PC-9 (cell line): ENCODE data around the gene JSRP1. TPM values are rescaled to one million over a fixed set of nuclear protein-coding genes. Genes with fewer than 3 reads are reported as not detected.

Experiments
- BruUV-seq: library from RNA; stranded (reverse); fragments of 400-500 nt; replicated peaks from 2 replicates; lab custom pipeline; 2021; lab: Mats Ljungman, UMichigan
- CTCF ChIA-PET: fragments of 300-600 bp; sonication (Branson Sonifier 250); formaldehyde crosslinking; loops from one replicate; lab custom pipeline; 2022; ENCODE audit warnings: antibody characterized with exemption; lab: Charles Lee
- POLR2A ChIA-PET: fragments of 300-600 bp; sonication (Branson Sonifier 250); formaldehyde crosslinking; loops from one replicate; lab custom pipeline; 2022; ENCODE audit warnings: antibody characterized with exemption; ENCODE audit not compliant: unreplicated experiment; lab: Charles Lee
- DNase-seq, 2 experiments: peaks; one replicate each; pipeline versions ENCODE4 v3.0.0 to v3.0.0-alpha.2; 2015 to 2022; ENCODE audit warnings: mixed read lengths in 1 of 2
- H2AFZ ChIP-seq: fragments of 200-600 bp; sonication (generic); 2 replicates; pipeline ENCODE4 v1.8.1; 2017; ENCODE audit warnings: antibody characterized with exemption
- H3F3A ChIP-seq: fragments of 200-600 bp; sonication (generic); 2 replicates; pipeline ENCODE4 v1.8.1; 2017; ENCODE audit warnings: antibody characterized with exemption, mild to moderate bottlenecking, low read depth; ENCODE audit not compliant: insufficient read depth
- H3K27ac ChIP-seq: fragments of 200-600 bp; sonication (generic); 2 replicates; pipeline ENCODE4 v1.6.1; 2016; ENCODE audit warnings: mixed run types
- H3K27me3 ChIP-seq: fragments of 200-600 bp; sonication (generic); 2 replicates; pipeline ENCODE4 v1.6.1; 2016; ENCODE audit warnings: low read depth, mixed run types; ENCODE audit not compliant: insufficient read depth
- H3K36me3 ChIP-seq: fragments of 200-600 bp; sonication (generic); 2 replicates; pipeline ENCODE4 v1.6.1; 2016; ENCODE audit warnings: low read depth, mixed run types
- H3K4me1 ChIP-seq: fragments of 200-600 bp; sonication (generic); replicated peaks from 2 replicates; pipeline ENCODE4 v1.6.1; 2016; ENCODE audit warnings: mixed run types; ENCODE audit not compliant: insufficient read depth
- H3K4me2 ChIP-seq: fragments of 200-600 bp; sonication (generic); 2 replicates; pipeline ENCODE4 v1.6.1; 2017; ENCODE audit warnings: mixed run types
- H3K4me3 ChIP-seq: fragments of 200-600 bp; sonication (generic); 2 replicates; pipeline ENCODE4 v1.6.1; 2016; ENCODE audit warnings: mixed run types
- H3K79me2 ChIP-seq: fragments of 200-600 bp; sonication (generic); 2 replicates; pipeline ENCODE4 v1.6.1; 2017; ENCODE audit warnings: low read depth, mixed run types
- H3K9me2 ChIP-seq: fragments of 200-600 bp; sonication (generic); 2 replicates; pipeline ENCODE4 v1.8.1; 2017; ENCODE audit warnings: mild to moderate bottlenecking; ENCODE audit not compliant: insufficient read depth
- H3K9me3 ChIP-seq: fragments of 200-600 bp; sonication (generic); 2 replicates; pipeline ENCODE4 v1.8.1; 2016; ENCODE audit warnings: low read depth; ENCODE audit not compliant: insufficient read depth
- H4K20me1 ChIP-seq: fragments of 200-600 bp; sonication (generic); 2 replicates; pipeline ENCODE4 v1.8.1; 2017; ENCODE audit not compliant: insufficient read depth
- CTCF ChIP-seq: fragments of 200-600 bp; sonication (generic); conservative IDR thresholded peaks from 2 replicates; pipeline ENCODE4 v1.6.1; 2017; ENCODE audit warnings: mixed run types, antibody characterized with exemption, mild to moderate bottlenecking, moderate library complexity
- EZH2 ChIP-seq: fragments of 200-600 bp; sonication (generic); IDR thresholded peaks from 2 replicates; pipeline ENCODE4 v1.8.0; 2017; ENCODE audit warnings: antibody characterized with exemption, low read depth
- intact Hi-C: fragments of 100-400 bp; cut with micrococcal nuclease; formaldehyde crosslinking; loops from one replicate; pipeline ENCODE4 v1.10.0; 2022; ENCODE audit not compliant: unreplicated experiment
- total RNA-seq: library from RNA; stranded (reverse); gene quantifications from 2 replicates; pipeline ENCODE4 v1.2.3, GENCODE V29; 2021

JSRP1 gene
- total RNA-seq, 1 experiment from 2014 or later = 1.1 TPM

- Histone ChIP-seq H3K9me3 (no peaks in the 10 kb centered on the region), H3K36me3 (no peaks in the 10 kb centered on the region), H3K27me3 (no peaks in the 10 kb centered on the region), H2AFZ (no peak overlapping the region), H3K9me2 (no peaks in the 10 kb centered on the region), H4K20me1 (peaks cover 47% of the 10 kb centered on the region), H3K4me2 (no peak overlapping the region), H3K27ac (no peak overlapping the region), H3K4me1 (no peaks in the 10 kb centered on the region), H3K4me3 (no peak overlapping the region), H3K79me2 (peaks cover 42% of the 10 kb centered on the region), H3F3A (no peaks in the 10 kb centered on the region)
- CTCF ChIA-PET = no interaction called here
- TF ChIP-seq CTCF = no peak
- no peak for TF ChIP-seq EZH2
- no TSS peak for BruUV-seq
- POLR2A ChIA-PET = no interaction called here
- intact Hi-C loops = no loop called here
- DNase-seq = no peak
Observed at GRCh38 chr19:2244125-2244411, 12.1 kb downstream of the JSRP1 start.

GRCh38 chr19:2243274-2244124 is 12.7 kb downstream of the JSRP1 start:
- Histone ChIP-seq H2AFZ (no peak overlapping the region), H3K27me3 (no peaks in the 10 kb centered on the region), H4K20me1 (peaks cover 53% of the 10 kb centered on the region), H3K4me2 (no peak overlapping the region), H3K9me3 (no peaks in the 10 kb centered on the region), H3K36me3 (no peaks in the 10 kb centered on the region), H3K4me3 (no peak overlapping the region), H3K4me1 (peaks cover 5% of the 10 kb centered on the region), H3K27ac (no peak overlapping the region), H3F3A (0 out of 2 replicates have a peak, but pooled peaks cover 3% of the 10 kb centered on the region), H3K9me2 (no peaks in the 10 kb centered on the region), H3K79me2 (peaks cover 48% of the 10 kb centered on the region)
- no TSS peak for BruUV-seq
- intact Hi-C loops = no loop called here
- no peak for TF ChIP-seq EZH2
- no peak for TF ChIP-seq CTCF
- ChIA-PET POLR2A (interaction anchor here (0.6 kb wide), 1 partner anchor 17 kb away, joined by 3 read pairs; no protein-coding TSS in a partner anchor), CTCF (no interaction called here)
- no peak for DNase-seq

GRCh38 chr19:2242816-2243215 is 13.4 kb downstream of the JSRP1 start:
- no TSS peak for BruUV-seq
- intact Hi-C loops = no loop called here
- H2AFZ ChIP-seq = no peak overlapping the region
- peaks cover 55% of the 10 kb centered on the region for H3K79me2 ChIP-seq
- no peak overlapping the region for H3K27ac ChIP-seq
- 0 out of 2 replicates have a peak, but pooled peaks cover 3% of the 10 kb centered on the region for H3F3A ChIP-seq
- no peaks in the 10 kb centered on the region for H3K9me3 ChIP-seq
- H3K27me3 ChIP-seq = no peaks in the 10 kb centered on the region
- peaks cover 12% of the 10 kb centered on the region for H3K4me1 ChIP-seq
- TF ChIP-seq EZH2 = no peak
- TF ChIP-seq CTCF = no peak
- POLR2A ChIA-PET = no interaction called here
- DNase-seq = no peak
- CTCF ChIA-PET = no interaction called here
- peaks cover 59% of the 10 kb centered on the region for H4K20me1 ChIP-seq
- no peaks in the 10 kb centered on the region for H3K36me3 ChIP-seq
- H3K9me2 ChIP-seq = no peaks in the 10 kb centered on the region
- H3K4me2 ChIP-seq = no peak overlapping the region
- no peak overlapping the region for H3K4me3 ChIP-seq
